ENCODE results near the gene RBM10. TPM values are rescaled to one million over a fixed set of nuclear protein-coding genes. Genes with fewer than 3 reads are reported as not detected.

The RBM10 gene
- total and polyA plus RNA-seq, 9 donors = 12.0 to 53.0 (median 36.7) TPM

GRCh38 chrX:47156611-47157520, 11.8 kb downstream of the RBM10 start:
- Histone ChIP-seq H3K27ac (no peak overlapping the region), H3K9me3 (no peaks in the 10 kb centered on the region), H3K36me3 (no peaks in the 10 kb centered on the region), H3K4me1 (ENCODE audit: insufficient read depth) (no peaks in the 10 kb centered on the region), H3K27me3 (no peaks in the 10 kb centered on the region), H3K4me3 (no peak overlapping the region)
- DNase-seq = no peak
- TF ChIP-seq EP300 (IDR thresholded peaks at IDR 0.05) (no peak), CTCF (IDR thresholded peaks at IDR 0.05) (no peak), POLR2A (IDR thresholded peaks at IDR 0.05) (no peak)
- intact Hi-C loops (cut with DNase I) = no loop called here
- WGBS, 3 donors = 90 to 93% (median 90%) methylated on average over 23 to 26 of the region's 26 CpGs

- TF ChIP-seq POLR2A (IDR thresholded peaks at IDR 0.05) (no peak), EP300 (IDR thresholded peaks at IDR 0.05) (no peak), CTCF (IDR thresholded peaks at IDR 0.05) (no peak)
- H3K36me3 ChIP-seq = no peaks in the 10 kb centered on the region
- H3K4me1 ChIP-seq (ENCODE audit: insufficient read depth) = no peaks in the 10 kb centered on the region
- no peaks in the 10 kb centered on the region for H3K27me3 ChIP-seq
- no peak overlapping the region for H3K4me3 ChIP-seq
- no peak overlapping the region for H3K27ac ChIP-seq
- intact Hi-C loops (cut with DNase I) = no loop called here
- no peak for DNase-seq
- WGBS, 3 donors = 89 to 94% (median 90%) methylated on average over 16 of the region's 16 CpGs
- no peaks in the 10 kb centered on the region for H3K9me3 ChIP-seq
These were observed 13.1 kb downstream of the RBM10 start for GRCh38 chrX:47158131-47158530.

- Histone ChIP-seq H3K27ac (no peak overlapping the region), H3K36me3 (no peaks in the 10 kb centered on the region), H3K4me1 (ENCODE audit: insufficient read depth) (no peaks in the 10 kb centered on the region), H3K4me3 (no peak overlapping the region), H3K27me3 (no peaks in the 10 kb centered on the region), H3K9me3 (no peaks in the 10 kb centered on the region)
- DNase-seq = no peak
- 92 to 94% (median 92%) methylated on average over 5 of the region's 5 CpGs for WGBS, 3 donors
- intact Hi-C loops (cut with DNase I) = no loop called here
- TF ChIP-seq CTCF (IDR thresholded peaks at IDR 0.05) = no peak
- no peak for TF ChIP-seq POLR2A (IDR thresholded peaks at IDR 0.05)
- no peak for TF ChIP-seq EP300 (IDR thresholded peaks at IDR 0.05)
These were observed 13.8 kb downstream of the RBM10 start for GRCh38 chrX:47158781-47159180.

- Histone ChIP-seq H3K9me3 (no peaks in the 10 kb centered on the region), H3K27ac (no peak overlapping the region), H3K27me3 (no peaks in the 10 kb centered on the region), H3K4me1 (ENCODE audit: insufficient read depth) (no peaks in the 10 kb centered on the region), H3K4me3 (no peak overlapping the region), H3K36me3 (no peaks in the 10 kb centered on the region)
- WGBS, 3 donors = 73% methylated on average over 4 of the region's 4 CpGs
- TF ChIP-seq EP300 (IDR thresholded peaks at IDR 0.05) (no peak), POLR2A (IDR thresholded peaks at IDR 0.05) (no peak), CTCF (IDR thresholded peaks at IDR 0.05) (no peak)
- intact Hi-C loops (cut with DNase I) = no loop called here
- DNase-seq = no peak
These were observed 15.8 kb downstream of the RBM10 start for GRCh38 chrX:47160781-47161180.
